Brain pericyte (primary cell): ENCODE measurements around the gene SERGEF.

Source experiments
- DNase-seq: peaks from one replicate; pipeline ENCODE4 v3.0.0-alpha.2; 2012; ENCODE audit warnings: low read depth, low spot score

Gene SERGEF

GRCh38 chr11:17771841-17772401 lies 240.9 kb downstream of the SERGEF start:
- DNase-seq, result no peak

DNA sequence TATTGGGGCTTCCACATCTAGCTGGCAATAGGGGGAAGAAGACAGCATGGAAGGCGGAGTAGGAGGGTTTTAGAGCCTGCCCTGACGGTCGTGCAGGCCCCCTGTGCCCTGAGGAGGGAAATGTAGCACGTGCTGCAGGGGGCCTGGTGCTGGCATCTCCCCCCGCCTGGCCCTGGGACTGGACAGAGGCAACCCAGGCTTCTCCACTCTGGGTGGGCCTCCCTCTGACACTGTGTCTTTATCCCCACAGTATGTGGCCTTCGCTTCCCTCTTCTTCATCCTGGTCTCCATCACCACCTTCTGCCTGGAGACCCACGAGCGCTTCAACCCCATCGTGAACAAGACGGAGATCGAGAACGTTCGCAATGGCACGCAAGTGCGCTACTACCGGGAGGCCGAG lies 241.4 kb downstream of the SERGEF start:
- DNase-seq, result no peak

GRCh38 chr11:17770917-17771316 lies 241.9 kb downstream of the SERGEF start:
- no peak for DNase-seq

DNA sequence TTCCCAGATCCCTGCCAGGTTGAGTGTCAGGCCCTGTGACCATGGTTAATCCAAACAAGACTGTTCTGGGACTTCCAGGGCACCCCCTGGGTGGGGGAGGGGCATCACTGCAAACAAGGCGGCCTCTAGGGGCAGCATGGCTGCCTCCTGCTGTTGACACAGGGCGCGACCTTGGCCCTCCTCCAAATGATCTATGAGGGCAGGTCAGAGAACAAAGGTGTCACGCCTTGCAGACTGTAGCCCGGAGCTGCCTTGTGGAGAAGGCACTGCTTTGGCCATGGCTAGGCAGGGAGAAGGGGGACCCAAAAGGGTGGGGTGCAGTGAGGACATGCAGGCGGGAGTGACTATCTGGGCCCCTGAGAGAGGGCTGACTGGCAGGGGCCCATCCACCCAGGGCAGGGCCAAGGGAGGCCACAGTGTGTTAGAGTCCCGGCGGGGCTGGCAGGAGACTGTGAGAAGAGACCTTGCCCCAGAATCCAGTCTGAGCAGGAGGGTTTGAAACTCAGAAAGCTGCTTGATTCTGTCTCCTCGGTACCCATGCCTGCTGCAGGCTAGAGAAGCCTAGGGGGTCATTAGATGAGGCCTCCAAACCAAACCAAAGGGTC lies 242.7 kb downstream of the SERGEF start:
- DNase-seq, result no peak

GRCh38 chr11:17769218-17769617 lies 243.6 kb downstream of the SERGEF start:
- DNase-seq, result no peak

- no peak for DNase-seq
Measured at GRCh38 chr11:17768547-17768946, 244.3 kb downstream of the SERGEF start.

GRCh38 chr11:17767914-17768313 lies 244.9 kb downstream of the SERGEF start:
- DNase-seq, result no peak

DNA sequence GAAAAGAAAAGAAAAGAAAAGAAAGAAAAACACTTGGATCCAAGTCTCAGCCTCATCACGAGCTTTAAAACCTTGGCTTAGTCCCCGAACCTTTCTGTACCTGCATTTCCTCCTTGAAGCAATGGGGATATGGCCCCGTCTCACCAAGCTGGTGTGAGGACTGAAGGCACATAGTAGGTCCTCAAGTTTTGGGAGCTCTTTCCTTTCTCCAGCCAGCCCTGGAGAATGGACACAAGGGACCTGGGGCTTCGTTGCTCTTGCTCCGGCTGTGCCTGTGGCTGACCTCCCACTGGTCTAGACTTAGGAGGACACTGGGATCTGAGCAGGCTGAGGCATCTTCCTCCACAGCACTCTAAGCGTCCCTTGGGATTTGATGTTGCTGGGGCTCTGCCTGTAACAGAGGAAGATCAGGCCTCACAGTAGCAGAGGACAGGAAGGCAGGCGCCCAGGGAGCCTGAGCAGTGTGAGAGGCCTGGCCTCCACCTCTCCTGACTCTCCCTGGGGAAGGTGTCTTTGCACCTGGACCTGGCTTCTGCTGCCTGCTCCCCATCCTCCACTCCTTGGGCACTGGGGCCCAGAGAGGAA lies 245.5 kb downstream of the SERGEF start:
- DNase-seq, result no peak

GRCh38 chr11:17766590-17766989 lies 246.3 kb downstream of the SERGEF start:
- DNase-seq, result no peak

- DNase-seq, result no peak
Measured at GRCh38 chr11:17766073-17766359, 246.8 kb downstream of the SERGEF start.

- no peak for DNase-seq
Measured at GRCh38 chr11:17765356-17766072, 247.3 kb downstream of the SERGEF start.

DNA sequence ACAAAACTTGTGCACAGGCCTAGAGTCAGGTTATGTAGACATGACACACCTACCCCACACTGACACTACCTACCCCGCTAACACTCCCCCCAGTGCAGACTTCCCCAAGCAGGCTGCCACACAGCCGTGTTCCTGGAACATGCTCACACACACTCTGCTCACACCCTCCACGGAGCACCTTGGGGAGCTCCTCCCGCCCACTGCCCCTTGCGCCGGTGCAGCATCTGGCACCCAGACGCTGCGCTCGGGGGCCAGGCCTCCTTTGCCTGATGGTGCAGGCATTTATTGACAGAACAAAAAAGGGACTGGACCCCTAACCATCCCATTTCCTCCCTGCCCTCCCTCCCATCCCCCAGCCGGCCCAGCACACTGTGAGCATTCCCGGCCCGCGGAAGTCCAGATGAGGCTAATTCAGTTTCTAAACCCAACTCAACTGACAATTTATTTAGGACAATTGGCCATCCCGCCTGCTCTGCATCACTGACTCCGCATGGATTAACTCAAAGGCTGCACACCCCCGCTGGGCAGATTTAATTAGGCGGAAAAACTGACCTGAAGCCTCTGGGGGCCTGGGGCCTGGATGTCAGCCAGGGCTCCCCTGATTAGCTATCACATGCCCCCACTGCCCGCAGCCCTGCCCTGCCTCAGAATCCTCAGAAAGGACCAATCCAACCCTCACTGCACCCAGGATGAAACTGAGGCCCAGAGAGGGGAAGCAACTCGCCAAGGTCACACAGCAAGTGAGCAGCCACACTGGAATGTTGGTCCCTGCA lies 248.2 kb downstream of the SERGEF start:
- no peak for DNase-seq

- DNase-seq, result no peak
Measured at GRCh38 chr11:17763703-17764102, 249.1 kb downstream of the SERGEF start.

DNA sequence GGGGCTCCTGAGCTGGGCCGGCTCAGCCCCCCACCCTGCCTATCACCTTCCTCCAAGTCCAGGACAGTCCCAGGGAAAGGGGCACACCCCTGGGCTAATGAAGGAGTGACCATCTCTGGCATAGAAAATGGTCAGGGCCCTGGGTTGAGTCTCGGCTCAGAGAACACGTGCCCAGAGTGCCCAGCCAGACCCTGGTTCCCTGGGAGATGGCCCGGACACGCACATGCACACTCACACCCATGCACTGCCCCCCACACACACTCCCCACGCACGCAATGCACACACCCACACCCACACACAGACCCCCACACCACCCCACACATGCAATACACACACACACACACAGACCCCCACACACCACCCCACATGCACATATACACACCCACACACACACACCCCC lies 249.6 kb downstream of the SERGEF start:
- DNase-seq, result no peak

DNA sequence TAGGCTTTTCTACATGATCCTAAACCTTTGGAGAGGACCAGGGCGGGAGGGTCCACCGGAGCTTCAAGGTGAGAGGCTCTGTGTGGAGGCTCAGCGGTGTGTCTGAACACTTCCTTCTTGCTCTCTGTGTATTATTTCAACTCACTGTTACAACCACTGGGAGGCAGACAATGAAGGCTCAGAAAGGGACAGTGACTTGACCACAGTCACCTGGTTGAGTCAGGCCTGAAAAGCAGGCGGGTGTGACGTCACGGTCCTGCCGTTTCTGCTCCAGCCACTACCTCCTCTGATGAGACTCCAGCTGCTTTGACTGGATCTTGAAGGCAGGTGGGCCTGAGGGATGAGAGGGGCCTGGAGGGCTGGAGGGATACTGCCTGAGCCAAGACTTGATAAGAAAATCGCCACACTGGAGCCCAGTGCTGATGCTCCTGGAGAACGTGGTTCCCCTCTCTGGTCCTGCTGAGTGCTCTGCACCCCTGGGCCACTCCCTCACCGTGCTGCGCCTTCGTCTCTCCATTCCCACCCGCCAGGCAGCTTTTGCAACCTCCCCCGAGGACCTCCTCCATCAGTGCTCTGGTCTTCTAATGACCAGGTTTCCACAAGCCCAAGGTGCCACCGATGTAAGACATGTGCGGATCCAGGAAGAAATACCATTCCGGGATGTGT lies 250.4 kb downstream of the SERGEF start:
- DNase-seq, result no peak

GRCh38 chr11:17760102-17761029 lies 252.5 kb downstream of the SERGEF start:
- DNase-seq, result no peak

DNA sequence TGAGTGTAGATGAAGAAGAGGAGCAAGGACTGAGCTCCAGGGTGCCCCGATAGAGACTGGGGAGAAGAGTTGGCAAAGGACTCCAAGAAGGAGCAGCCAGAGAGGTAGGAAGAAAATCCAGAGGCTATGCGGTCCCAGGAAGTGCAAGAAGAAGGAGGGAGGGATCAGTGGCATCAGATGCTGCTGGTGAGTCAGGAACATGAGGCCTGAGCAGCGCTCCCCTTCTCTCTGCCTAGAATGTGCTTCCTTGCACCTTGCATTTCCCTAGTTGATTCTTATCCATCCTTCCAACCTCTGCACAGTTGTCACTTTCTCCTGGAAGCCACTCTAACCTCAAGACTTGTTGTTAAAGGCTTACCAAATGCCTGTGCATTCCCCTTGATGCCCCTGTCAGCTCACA lies 257.0 kb downstream of the SERGEF start:
- DNase-seq, result no peak

DNA sequence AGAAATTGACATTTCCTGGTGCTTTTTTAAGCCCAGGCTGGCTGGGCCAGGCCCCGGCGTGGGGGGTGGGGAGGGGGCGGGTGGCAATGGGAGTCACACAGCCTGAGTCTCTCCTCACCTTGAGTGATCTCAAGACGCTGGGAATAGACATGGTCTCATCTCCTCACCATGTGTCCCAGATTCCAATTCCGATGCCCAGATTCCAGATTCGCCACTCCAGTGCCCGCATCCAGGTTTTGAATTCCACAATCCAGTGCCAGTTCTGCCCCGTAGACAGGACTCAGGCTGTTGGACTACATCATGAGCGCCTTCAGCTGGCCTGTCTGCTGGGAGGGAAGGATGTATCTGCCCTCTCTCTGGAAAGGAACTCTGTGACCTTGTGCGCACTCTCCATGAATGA lies 259.2 kb downstream of the SERGEF start:
- DNase-seq, result no peak

GRCh38 chr11:17753153-17753552 lies 259.7 kb downstream of the SERGEF start:
- DNase-seq, result no peak

- no peak for DNase-seq
Measured at GRCh38 chr11:17752144-17752543, 260.7 kb downstream of the SERGEF start.

DNA sequence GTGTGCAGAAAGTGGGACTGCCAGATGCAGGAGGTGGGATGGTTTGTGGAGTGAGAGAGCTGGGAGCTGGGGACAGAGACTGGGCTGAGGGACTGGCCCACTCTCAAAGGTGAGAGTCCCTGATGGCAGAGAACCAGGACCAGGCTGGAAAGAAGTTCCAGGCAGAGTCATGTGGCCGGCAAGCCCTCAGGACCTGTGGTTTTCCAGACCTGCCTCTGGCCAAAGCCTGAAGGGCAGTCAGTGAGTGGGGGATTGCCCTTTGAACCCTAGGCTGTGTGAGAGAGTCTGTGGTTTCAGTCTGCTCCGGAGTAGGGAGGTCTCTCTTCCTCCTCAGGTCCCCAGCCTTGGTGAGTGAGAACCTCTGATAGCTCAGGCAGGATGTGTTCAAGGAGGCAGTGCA lies 261.3 kb downstream of the SERGEF start:
- no peak for DNase-seq
